K562 (cell line): ENCODE data around the gene BMP6.

ENCODE experiments used
- FOXK2 ChIP-seq, 2 experiments: fragments of 450-650 bp; IDR thresholded peaks in 1 of 2; conservative IDR thresholded peaks in 1 of 2; 2 replicates each; pipeline ENCODE4 v1.6.1; 2016; ENCODE audit warnings: low read depth in 2 of 2, mild to moderate bottlenecking in 1 of 2
- KDM1A ChIP-seq, 2 experiments: fragments of 450-650 bp; IDR thresholded peaks; 2 replicates each; pipeline ENCODE4 v1.6.1; 2016; ENCODE audit warnings: mild to moderate bottlenecking in 2 of 2
- TF ChIP-seq, protein P1 (sequence below): fragments of 450-650 bp; formaldehyde crosslinking; IDR thresholded peaks from 2 replicates; pipeline ENCODE4 v1.4.0; 2022; ENCODE audit warnings: mild to moderate bottlenecking, moderate library complexity

DNA sequence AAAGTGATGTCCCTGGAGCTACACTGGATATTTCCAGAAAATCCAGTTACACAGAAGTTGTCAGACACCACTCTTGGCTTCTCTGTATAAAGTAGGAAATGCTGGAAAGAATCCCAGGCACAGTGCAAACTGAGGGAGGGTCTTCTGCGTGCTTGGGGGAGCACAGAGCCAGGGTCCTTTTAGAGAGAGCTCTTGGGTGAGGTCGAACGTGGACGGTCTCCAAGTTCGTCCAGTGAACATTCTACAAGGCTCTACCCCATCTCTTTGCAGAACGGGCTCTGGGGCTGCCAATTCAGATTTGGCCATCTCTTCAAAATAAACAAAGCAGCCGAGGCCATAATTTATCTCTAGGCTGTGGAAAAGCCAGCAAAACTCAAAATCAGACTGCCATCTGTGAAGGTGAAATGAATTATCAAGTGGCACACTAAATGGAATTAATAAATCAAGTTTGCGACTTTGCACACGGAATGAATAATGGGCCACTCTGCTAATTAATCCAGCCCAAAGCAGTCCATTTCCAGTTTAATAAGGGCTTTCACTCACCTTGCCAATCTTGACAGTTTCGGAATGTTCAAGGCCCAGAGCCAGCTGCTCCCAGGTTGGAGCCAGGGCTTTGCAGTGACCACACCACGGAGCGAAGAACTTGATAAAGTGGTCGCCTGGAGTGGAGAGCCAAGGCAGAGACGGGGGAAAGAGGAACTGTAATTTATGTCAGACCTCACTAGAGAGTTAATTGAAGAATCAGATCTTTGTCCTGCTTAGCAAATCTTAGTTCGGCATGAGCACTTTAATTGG lies 165.4 kb downstream of the BMP6 start:
- no peak for TF ChIP-seq KDM1A (IDR thresholded peaks at IDR 0.05)
- TF ChIP-seq, protein P1, sequence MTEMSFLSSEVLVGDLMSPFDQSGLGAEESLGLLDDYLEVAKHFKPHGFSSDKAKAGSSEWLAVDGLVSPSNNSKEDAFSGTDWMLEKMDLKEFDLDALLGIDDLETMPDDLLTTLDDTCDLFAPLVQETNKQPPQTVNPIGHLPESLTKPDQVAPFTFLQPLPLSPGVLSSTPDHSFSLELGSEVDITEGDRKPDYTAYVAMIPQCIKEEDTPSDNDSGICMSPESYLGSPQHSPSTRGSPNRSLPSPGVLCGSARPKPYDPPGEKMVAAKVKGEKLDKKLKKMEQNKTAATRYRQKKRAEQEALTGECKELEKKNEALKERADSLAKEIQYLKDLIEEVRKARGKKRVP (CRISPR knock-in tag): no peak
- TF ChIP-seq FOXK2 (conservative IDR thresholded peaks at IDR 0.05 in 1 of 2, IDR thresholded peaks at IDR 0.05 in 1 of 2; ENCODE audit: low read depth in 2 of 2): no peak
